ENCODE results near the gene RDH8. TPM values are rescaled to one million over a fixed set of nuclear protein-coding genes. Genes with fewer than 3 reads are reported as not detected.

Gene RDH8
- total RNA-seq, 1 donor from 2014 or later: not detected

DNA sequence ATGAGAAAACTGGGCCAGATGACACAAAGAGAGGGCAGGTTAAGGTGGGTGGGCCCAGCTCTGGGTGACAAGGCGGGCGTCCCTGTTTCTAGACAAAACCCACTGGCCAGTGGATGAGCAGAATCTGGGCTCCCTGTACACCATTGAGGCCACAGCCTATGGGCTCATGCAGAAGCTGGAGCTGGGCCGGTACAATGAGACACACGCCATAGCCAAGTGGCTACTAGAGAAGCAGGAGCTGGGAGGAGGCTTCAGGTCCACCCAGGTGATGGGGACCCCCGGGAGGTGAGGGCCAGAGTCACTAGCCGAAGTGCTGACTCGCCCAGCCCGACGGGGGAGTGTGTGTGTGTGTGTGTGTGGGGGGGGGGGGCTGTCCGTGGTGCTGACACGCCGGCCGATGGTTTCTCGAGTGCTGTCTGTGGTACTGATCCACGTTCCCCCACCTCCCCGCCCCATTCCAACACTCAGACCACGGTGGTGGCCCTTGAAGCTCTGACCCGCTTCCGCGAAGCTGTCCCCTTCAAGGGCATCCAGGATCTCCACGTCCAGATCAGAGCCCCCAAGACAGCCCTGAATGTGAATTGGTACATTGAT is 48.5 kb downstream of the RDH8 start:
- no peaks in the 10 kb centered on the region for H3K36me3 ChIP-seq (ENCODE audit: control insufficient read depth, insufficient read depth, low read length)
- TF ChIP-seq, protein P1, sequence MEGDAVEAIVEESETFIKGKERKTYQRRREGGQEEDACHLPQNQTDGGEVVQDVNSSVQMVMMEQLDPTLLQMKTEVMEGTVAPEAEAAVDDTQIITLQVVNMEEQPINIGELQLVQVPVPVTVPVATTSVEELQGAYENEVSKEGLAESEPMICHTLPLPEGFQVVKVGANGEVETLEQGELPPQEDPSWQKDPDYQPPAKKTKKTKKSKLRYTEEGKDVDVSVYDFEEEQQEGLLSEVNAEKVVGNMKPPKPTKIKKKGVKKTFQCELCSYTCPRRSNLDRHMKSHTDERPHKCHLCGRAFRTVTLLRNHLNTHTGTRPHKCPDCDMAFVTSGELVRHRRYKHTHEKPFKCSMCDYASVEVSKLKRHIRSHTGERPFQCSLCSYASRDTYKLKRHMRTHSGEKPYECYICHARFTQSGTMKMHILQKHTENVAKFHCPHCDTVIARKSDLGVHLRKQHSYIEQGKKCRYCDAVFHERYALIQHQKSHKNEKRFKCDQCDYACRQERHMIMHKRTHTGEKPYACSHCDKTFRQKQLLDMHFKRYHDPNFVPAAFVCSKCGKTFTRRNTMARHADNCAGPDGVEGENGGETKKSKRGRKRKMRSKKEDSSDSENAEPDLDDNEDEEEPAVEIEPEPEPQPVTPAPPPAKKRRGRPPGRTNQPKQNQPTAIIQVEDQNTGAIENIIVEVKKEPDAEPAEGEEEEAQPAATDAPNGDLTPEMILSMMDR (IDR thresholded peaks at IDR 0.05; ENCODE audit: insufficient read depth, low read length, poor library complexity, severe bottlenecking): no peak

DNA sequence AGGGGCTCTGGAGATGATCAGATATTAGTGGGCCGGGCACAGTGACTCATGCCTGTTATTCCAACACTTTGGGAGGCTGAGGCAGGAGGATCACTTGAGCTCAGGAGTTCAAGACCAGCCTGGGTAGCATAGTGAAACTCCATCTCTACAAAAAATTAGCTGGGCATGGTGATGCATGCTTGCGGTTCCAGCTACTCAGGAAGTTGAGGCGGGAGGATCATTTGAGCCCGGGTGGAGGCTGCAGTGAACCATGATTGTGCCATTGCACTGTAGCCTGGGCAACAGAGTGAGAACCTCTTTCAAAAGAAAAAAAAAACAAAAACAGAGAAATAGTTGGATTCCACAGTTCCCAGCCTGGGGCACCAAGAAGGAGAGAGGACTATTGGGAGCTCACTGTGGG is 54.9 kb downstream of the RDH8 start:
- TF ChIP-seq, protein P1 (IDR thresholded peaks at IDR 0.05; ENCODE audit: insufficient read depth, low read length, poor library complexity, severe bottlenecking): no peak
- H3K27me3 ChIP-seq (ENCODE audit: control insufficient read depth, insufficient read depth, low read length): peaks cover 2% of the 10 kb centered on the region
- no peak for DNase-seq (ENCODE audit: low read depth)
- no peak overlapping the region for H3K4me3 ChIP-seq (ENCODE audit: low read depth, low read length)
- H3K36me3 ChIP-seq (ENCODE audit: control insufficient read depth, insufficient read depth, low read length): no peaks in the 10 kb centered on the region

More for the DNA sequence above, 48.5 kb downstream of the RDH8 start:
- no peak for DNase-seq (ENCODE audit: low read depth)
- Histone ChIP-seq H3K27me3 (ENCODE audit: control insufficient read depth, insufficient read depth, low read length) (no peaks in the 10 kb centered on the region), H3K4me3 (ENCODE audit: low read depth, low read length) (no peak overlapping the region)

DNA sequence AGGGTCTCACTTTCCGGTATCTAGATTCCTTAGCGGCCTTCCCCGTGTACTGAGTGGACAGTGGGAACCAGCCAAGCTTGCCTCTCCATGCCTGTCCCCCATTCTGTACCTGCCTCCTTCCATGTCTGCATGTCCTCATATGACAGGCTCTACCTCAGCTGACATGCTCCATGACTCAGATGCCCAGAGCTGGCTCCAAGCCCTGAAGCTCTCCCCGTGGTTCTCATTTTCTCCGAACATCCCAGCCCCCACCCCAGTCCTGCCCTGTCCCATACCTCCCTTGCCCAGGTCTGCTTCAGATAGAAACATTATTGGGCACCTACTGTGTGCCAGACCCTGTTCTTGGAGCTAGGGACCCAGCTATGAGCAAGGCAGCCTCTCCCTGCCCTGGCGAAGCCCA is 55.8 kb downstream of the RDH8 start:
- H3K36me3 ChIP-seq (ENCODE audit: control insufficient read depth, insufficient read depth, low read length): no peaks in the 10 kb centered on the region
- H3K4me3 ChIP-seq (ENCODE audit: low read depth, low read length): no peak overlapping the region
- no peak for DNase-seq (ENCODE audit: low read depth)
- peaks cover 2% of the 10 kb centered on the region for H3K27me3 ChIP-seq (ENCODE audit: control insufficient read depth, insufficient read depth, low read length)
- TF ChIP-seq, protein P1 (IDR thresholded peaks at IDR 0.05; ENCODE audit: insufficient read depth, low read length, poor library complexity, severe bottlenecking): no peak

DNA sequence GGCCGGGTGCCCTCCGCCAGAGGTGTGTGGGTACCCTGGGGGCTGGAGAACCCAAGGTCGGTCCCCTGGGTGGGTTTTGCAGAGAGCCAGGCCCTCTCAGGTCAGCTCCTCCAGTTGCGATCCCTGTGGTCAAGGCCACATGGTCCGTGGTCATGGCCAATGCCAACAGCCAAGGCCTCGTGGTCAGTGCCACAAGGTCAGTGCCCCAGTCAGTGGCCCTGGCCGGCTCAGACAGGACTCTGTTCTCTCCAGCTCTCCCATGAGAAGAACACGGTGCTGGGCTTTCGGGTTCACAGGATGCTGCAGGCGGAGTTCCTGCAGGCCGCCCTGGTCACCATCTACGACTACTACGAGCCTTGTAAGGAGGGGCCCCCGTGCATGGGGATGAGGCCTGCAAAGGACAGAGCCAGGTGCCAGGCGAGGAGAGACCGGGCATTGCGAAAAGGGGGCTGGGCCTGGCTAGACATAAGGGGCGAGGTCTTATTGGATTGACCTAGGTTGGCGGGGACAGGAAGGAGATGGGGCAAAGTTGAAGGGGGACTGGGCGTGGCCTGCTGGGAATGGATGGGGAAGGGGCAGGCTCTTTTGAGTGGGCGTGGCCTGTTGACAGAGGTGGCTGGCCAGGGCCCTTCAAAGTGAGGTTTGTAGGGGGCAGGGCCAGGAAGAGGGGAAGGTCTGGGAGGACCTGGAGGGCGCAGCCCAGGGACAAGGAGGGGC is 57.6 kb downstream of the RDH8 start:
- Histone ChIP-seq H3K27me3 (ENCODE audit: control insufficient read depth, insufficient read depth, low read length) (peaks cover 2% of the 10 kb centered on the region), H3K36me3 (ENCODE audit: control insufficient read depth, insufficient read depth, low read length) (no peaks in the 10 kb centered on the region), H3K4me3 (ENCODE audit: low read depth, low read length) (no peak overlapping the region)
- DNase-seq (ENCODE audit: low read depth): no peak
- TF ChIP-seq, protein P1 (IDR thresholded peaks at IDR 0.05; ENCODE audit: insufficient read depth, low read length, poor library complexity, severe bottlenecking): no peak

Other genes with a start within 250 kb of the RDH8 start
- gene ZNF846, start 244.7 kb upstream of the RDH8 start, total RNA-seq: 2.8 and 4.2 TPM in 2 replicates
- 25.2 and 30.8 TPM in 2 replicates for gene FBXL12, start 194.4 kb upstream of the RDH8 start, total RNA-seq
- gene UBL5, start 185.6 kb upstream of the RDH8 start, total RNA-seq: 536 and 603 TPM in 2 replicates
- 102 and 115 TPM in 2 replicates for gene PIN1, start 178.2 kb upstream of the RDH8 start, total RNA-seq
- gene OLFM2, start 77.0 kb upstream of the RDH8 start, total RNA-seq: 15.8 and 18.0 TPM in 2 replicates
- 0.79 and 1.3 TPM in 2 replicates for gene COL5A3, start 3.0 kb upstream of the RDH8 start, total RNA-seq
- gene SHFL, start 72.8 kb downstream of the RDH8 start, total RNA-seq: 32.1 and 35.3 TPM in 2 replicates
- 0.96 TPM in 1 of 2 replicates, not detected in the other for gene ANGPTL6, start 89.2 kb downstream of the RDH8 start, total RNA-seq
- gene PPAN, start 92.9 kb downstream of the RDH8 start, total RNA-seq: 50.0 and 63.4 TPM in 2 replicates
- 6.3 and 9.4 TPM in 2 replicates for gene P2RY11, start 98.2 kb downstream of the RDH8 start, total RNA-seq
- gene EIF3G, start 106.4 kb downstream of the RDH8 start, total RNA-seq: 321 and 329 TPM in 2 replicates
- 66.9 and 75.6 TPM in 2 replicates for gene DNMT1, start 181.5 kb downstream of the RDH8 start, total RNA-seq
- 8.3 and 9.4 TPM in 2 replicates for gene S1PR2, start 217.8 kb downstream of the RDH8 start, total RNA-seq
- gene MRPL4, start 238.7 kb downstream of the RDH8 start, total RNA-seq: 96.3 and 98.7 TPM in 2 replicates